ENCODE measurements around the gene VPS37B. TPM values are rescaled to one million over a fixed set of nuclear protein-coding genes. Genes with fewer than 3 reads are reported as not detected.

Gene VPS37B
- total RNA-seq, 2 experiments from 2014 or later, result 17.8 to 18.4 TPM

GRCh38 chr12:122868471-122869177, 27.3 kb downstream of the VPS37B start:
- CTCF ChIA-PET, result interaction anchor here (1.0 to 6.2 kb wide), 3 partner anchors 8 to 84 kb away, joined by 3 to 55 read pairs (median 5); no protein-coding TSS in a partner anchor
- H3K27ac Mint-ChIP-seq, result no peak overlapping the region
- POLR2A ChIA-PET, result interaction anchor here (1.2 kb wide), 1 partner anchor 98 kb away, joined by 3 read pairs; the partner anchor contains the start of gene ABCB9
- H3K4me3 Mint-ChIP-seq, result no peak overlapping the region
- H3K4me1 Mint-ChIP-seq (ENCODE audit: low read depth), result peaks cover 30% of the 10 kb centered on the region
- ATAC-seq (no peak), DNase-seq (no peak)
- no peak for TF ChIP-seq CTCF (IDR thresholded peaks at IDR 0.05)
- H3K9me3 Mint-ChIP-seq, result no peaks in the 10 kb centered on the region
- peaks cover under 1% of the 10 kb centered on the region for H3K27me3 Mint-ChIP-seq
- H3K36me3 Mint-ChIP-seq (ENCODE audit: low read depth), result peaks cover 32% of the 10 kb centered on the region
- intact Hi-C loops (cut with micrococcal nuclease), result no loop called here

GRCh38 chr12:122867691-122868461, 28.0 kb downstream of the VPS37B start:
- H3K27me3 Mint-ChIP-seq, result no peaks in the 10 kb centered on the region
- no peaks in the 10 kb centered on the region for H3K9me3 Mint-ChIP-seq
- H3K27ac Mint-ChIP-seq, result no peak overlapping the region
- H3K4me1 Mint-ChIP-seq (ENCODE audit: low read depth), result peaks cover 23% of the 10 kb centered on the region
- CTCF ChIA-PET, result interaction anchor here (1.0 to 1.6 kb wide), 4 partner anchors 15 to 86 kb away, joined by 3 to 12 read pairs (median 3); no protein-coding TSS in a partner anchor
- TF ChIP-seq CTCF (IDR thresholded peaks at IDR 0.05), result no peak
- POLR2A ChIA-PET, result interaction anchor here (1.2 kb wide), 1 partner anchor 99 kb away, joined by 3 read pairs; the partner anchor contains the start of gene ABCB9
- H3K36me3 Mint-ChIP-seq (ENCODE audit: low read depth), result peaks cover 32% of the 10 kb centered on the region
- ATAC-seq, result no peak
- no peak overlapping the region for H3K4me3 Mint-ChIP-seq
- DNase-seq, result no peak
- intact Hi-C loops (cut with micrococcal nuclease), result no loop called here

GRCh38 chr12:122866950-122867607, 28.8 kb downstream of the VPS37B start:
- TF ChIP-seq CTCF (IDR thresholded peaks at IDR 0.05), result no peak

GRCh38 chr12:122866379-122866778, 29.5 kb downstream of the VPS37B start:
- DNase-seq (no peak), ATAC-seq (no peak)
- H3K4me3 Mint-ChIP-seq, result no peak overlapping the region
- ChIA-PET CTCF (interaction anchor here (1.6 to 3.3 kb wide), 2 partner anchors 14 to 87 kb away, joined by 11 to 12 read pairs; no protein-coding TSS in a partner anchor), POLR2A (interaction anchor here (0.7 kb wide), 1 partner anchor 32 kb away, joined by 4 read pairs; no protein-coding TSS in a partner anchor)
- H3K27me3 Mint-ChIP-seq, result no peaks in the 10 kb centered on the region
- intact Hi-C loops (cut with micrococcal nuclease), result no loop called here
- no peaks in the 10 kb centered on the region for H3K9me3 Mint-ChIP-seq
- no peak for TF ChIP-seq CTCF (IDR thresholded peaks at IDR 0.05)
- H3K36me3 Mint-ChIP-seq (ENCODE audit: low read depth), result peaks cover 32% of the 10 kb centered on the region
- no peak overlapping the region for H3K27ac Mint-ChIP-seq
- H3K4me1 Mint-ChIP-seq (ENCODE audit: low read depth), result peaks cover 8% of the 10 kb centered on the region

More at GRCh38 chr12:122866950-122867607, 28.8 kb downstream of the VPS37B start:
- no peaks in the 10 kb centered on the region for H3K9me3 Mint-ChIP-seq
- peaks cover 32% of the 10 kb centered on the region for H3K36me3 Mint-ChIP-seq (ENCODE audit: low read depth)
- CTCF ChIA-PET, result interaction anchor here (1.0 to 1.6 kb wide), 4 partner anchors 15 to 86 kb away, joined by 3 to 12 read pairs (median 3); no protein-coding TSS in a partner anchor
- peaks cover 15% of the 10 kb centered on the region for H3K4me1 Mint-ChIP-seq (ENCODE audit: low read depth)
- no peak overlapping the region for H3K4me3 Mint-ChIP-seq
- no peaks in the 10 kb centered on the region for H3K27me3 Mint-ChIP-seq
- DNase-seq (no peak), ATAC-seq (no peak)
- intact Hi-C loops (cut with micrococcal nuclease), result no loop called here
- no peak overlapping the region for H3K27ac Mint-ChIP-seq
- POLR2A ChIA-PET, result no interaction called here

Measured in activated CD8-positive, alpha-beta T cell treated with anti-CD3 and anti-CD28 coated beads for 36 hours (primary cell).